ENCODE data around the gene MRPS9.

MRPS9 gene

DNA sequence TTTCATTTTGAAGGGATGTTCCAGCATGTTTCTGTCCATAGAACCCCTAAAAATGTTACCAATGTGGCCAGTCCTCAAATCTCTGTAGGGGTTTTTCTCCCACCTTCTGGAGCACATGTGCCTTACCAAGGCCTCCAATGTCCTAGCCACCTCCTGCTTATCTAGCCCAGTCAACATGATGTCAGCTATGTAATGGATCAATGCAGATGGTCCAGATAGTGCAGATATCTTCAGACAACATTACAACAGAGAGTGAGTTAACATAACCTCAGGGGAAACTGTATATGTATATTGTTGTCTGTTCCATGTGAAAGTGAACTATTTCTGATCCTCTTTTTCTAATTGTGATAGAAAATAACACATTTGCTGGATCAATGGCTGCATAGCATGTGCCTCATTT, 92.7 kb downstream of the MRPS9 start:
- no peak for DNase-seq (ENCODE audit: low read depth in 1 of 2, low spot score in 1 of 2)
- no peak overlapping the region for H3K27ac ChIP-seq (replicated peaks)

GRCh38 chr2:105134081-105134480, 96.2 kb downstream of the MRPS9 start:
- no peak overlapping the region for H3K4me3 ChIP-seq (replicated peaks; ENCODE audit: insufficient read depth, low read length)
- no peak for DNase-seq (ENCODE audit: low read depth in 1 of 2, low spot score in 1 of 2)
- H3K27ac ChIP-seq (replicated peaks): no peak overlapping the region
- H3K27me3 ChIP-seq (ENCODE audit: insufficient read depth, poor library complexity, severe bottlenecking): peaks cover 4% of the 10 kb centered on the region
- no peak for TF ChIP-seq SPI1 (IDR thresholded peaks at IDR 0.05; ENCODE audit: borderline replicate concordance, low read depth)
- TF ChIP-seq, protein P1, sequence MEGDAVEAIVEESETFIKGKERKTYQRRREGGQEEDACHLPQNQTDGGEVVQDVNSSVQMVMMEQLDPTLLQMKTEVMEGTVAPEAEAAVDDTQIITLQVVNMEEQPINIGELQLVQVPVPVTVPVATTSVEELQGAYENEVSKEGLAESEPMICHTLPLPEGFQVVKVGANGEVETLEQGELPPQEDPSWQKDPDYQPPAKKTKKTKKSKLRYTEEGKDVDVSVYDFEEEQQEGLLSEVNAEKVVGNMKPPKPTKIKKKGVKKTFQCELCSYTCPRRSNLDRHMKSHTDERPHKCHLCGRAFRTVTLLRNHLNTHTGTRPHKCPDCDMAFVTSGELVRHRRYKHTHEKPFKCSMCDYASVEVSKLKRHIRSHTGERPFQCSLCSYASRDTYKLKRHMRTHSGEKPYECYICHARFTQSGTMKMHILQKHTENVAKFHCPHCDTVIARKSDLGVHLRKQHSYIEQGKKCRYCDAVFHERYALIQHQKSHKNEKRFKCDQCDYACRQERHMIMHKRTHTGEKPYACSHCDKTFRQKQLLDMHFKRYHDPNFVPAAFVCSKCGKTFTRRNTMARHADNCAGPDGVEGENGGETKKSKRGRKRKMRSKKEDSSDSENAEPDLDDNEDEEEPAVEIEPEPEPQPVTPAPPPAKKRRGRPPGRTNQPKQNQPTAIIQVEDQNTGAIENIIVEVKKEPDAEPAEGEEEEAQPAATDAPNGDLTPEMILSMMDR (IDR thresholded peaks at IDR 0.05; ENCODE audit: insufficient read depth, low read length): no peak
- TF ChIP-seq POLR2AphosphoS5 (IDR thresholded peaks at IDR 0.05; ENCODE audit: low read depth): no peak
- TF ChIP-seq REST (IDR thresholded peaks at IDR 0.05; ENCODE audit: insufficient replicate concordance, low read depth): no peak
- no peak for TF ChIP-seq GABPA (IDR thresholded peaks at IDR 0.05; ENCODE audit: low read depth)

More for the DNA sequence above, 92.7 kb downstream of the MRPS9 start:
- Histone ChIP-seq H3K27me3 (ENCODE audit: insufficient read depth, poor library complexity, severe bottlenecking) (no peaks in the 10 kb centered on the region), H3K4me3 (replicated peaks; ENCODE audit: insufficient read depth, low read length) (no peak overlapping the region)
- no peak for TF ChIP-seq REST (IDR thresholded peaks at IDR 0.05; ENCODE audit: insufficient replicate concordance, low read depth)
- TF ChIP-seq GABPA (IDR thresholded peaks at IDR 0.05; ENCODE audit: low read depth): no peak
- no peak for TF ChIP-seq SPI1 (IDR thresholded peaks at IDR 0.05; ENCODE audit: borderline replicate concordance, low read depth)
- TF ChIP-seq, protein P1 (IDR thresholded peaks at IDR 0.05; ENCODE audit: insufficient read depth, low read length): no peak
- TF ChIP-seq POLR2AphosphoS5 (IDR thresholded peaks at IDR 0.05; ENCODE audit: low read depth): no peak

- no peak overlapping the region for H3K27ac ChIP-seq (replicated peaks)
- H3K27me3 ChIP-seq (ENCODE audit: insufficient read depth, poor library complexity, severe bottlenecking): peaks cover 6% of the 10 kb centered on the region
- no peak for TF ChIP-seq POLR2AphosphoS5 (IDR thresholded peaks at IDR 0.05; ENCODE audit: low read depth)
- TF ChIP-seq REST (IDR thresholded peaks at IDR 0.05; ENCODE audit: insufficient replicate concordance, low read depth): no peak
- no peak for TF ChIP-seq SPI1 (IDR thresholded peaks at IDR 0.05; ENCODE audit: borderline replicate concordance, low read depth)
- TF ChIP-seq, protein P1 (IDR thresholded peaks at IDR 0.05; ENCODE audit: insufficient read depth, low read length): no peak
- TF ChIP-seq GABPA (IDR thresholded peaks at IDR 0.05; ENCODE audit: low read depth): no peak
- DNase-seq (ENCODE audit: low read depth in 1 of 2, low spot score in 1 of 2): no peak
- no peak overlapping the region for H3K4me3 ChIP-seq (replicated peaks; ENCODE audit: insufficient read depth, low read length)
Measured at GRCh38 chr2:105135436-105135835, 97.6 kb downstream of the MRPS9 start.

Data from HL-60 (cell line).